ENCODE measurements around the gene RHOG.

Gene RHOG

DNA sequence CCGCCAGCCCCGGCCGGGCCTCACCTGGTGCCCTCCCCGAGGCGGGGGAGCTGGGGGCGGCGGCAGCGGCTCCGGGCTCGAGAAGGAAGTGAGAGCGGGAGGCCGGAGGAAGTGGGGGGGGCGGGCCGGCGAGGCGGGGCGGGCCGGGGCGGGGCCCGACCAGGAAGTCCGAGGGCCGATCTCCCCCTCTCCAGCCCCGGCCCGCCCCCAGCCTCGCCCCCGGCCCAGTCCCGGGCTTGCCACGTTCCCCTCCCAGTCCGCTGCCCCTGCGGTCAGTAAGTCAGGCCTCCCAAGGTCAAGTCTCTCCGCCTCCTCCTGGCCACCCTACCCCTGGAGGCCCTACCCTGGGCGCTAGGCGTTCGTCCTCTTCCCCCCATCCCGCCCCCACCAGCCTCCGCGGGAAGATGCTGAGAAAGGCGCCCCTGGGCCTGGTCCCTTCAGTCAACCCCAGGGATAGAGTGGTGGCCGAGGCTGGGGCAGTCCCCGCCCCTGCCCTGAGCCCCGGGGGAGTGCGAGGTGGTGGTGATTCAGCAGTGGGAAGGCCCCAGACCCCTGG, at the start of gene RHOG:
RHOG (minus strand) TSS at position 90 of the 556 bp plus-strand sequence. CDS start 12,821 bp downstream, outside the sequence.
- TF ChIP-seq, protein P1, sequence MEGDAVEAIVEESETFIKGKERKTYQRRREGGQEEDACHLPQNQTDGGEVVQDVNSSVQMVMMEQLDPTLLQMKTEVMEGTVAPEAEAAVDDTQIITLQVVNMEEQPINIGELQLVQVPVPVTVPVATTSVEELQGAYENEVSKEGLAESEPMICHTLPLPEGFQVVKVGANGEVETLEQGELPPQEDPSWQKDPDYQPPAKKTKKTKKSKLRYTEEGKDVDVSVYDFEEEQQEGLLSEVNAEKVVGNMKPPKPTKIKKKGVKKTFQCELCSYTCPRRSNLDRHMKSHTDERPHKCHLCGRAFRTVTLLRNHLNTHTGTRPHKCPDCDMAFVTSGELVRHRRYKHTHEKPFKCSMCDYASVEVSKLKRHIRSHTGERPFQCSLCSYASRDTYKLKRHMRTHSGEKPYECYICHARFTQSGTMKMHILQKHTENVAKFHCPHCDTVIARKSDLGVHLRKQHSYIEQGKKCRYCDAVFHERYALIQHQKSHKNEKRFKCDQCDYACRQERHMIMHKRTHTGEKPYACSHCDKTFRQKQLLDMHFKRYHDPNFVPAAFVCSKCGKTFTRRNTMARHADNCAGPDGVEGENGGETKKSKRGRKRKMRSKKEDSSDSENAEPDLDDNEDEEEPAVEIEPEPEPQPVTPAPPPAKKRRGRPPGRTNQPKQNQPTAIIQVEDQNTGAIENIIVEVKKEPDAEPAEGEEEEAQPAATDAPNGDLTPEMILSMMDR (IDR thresholded peaks at IDR 0.05; ENCODE audit: borderline replicate concordance, control extremely low read depth, extremely low read depth, insufficient read depth, missing control alignments) = no peak
- DNase-seq (ENCODE audit: low spot score) = peak; percentile 92
- in situ Hi-C loops (cut with MboI; ENCODE audit: low sequenced_read_pairs, unreplicated experiment) = loop anchor here (10.0 kb wide), 1 partner anchor 224 kb away; no protein-coding TSS in a partner anchor

DNA sequence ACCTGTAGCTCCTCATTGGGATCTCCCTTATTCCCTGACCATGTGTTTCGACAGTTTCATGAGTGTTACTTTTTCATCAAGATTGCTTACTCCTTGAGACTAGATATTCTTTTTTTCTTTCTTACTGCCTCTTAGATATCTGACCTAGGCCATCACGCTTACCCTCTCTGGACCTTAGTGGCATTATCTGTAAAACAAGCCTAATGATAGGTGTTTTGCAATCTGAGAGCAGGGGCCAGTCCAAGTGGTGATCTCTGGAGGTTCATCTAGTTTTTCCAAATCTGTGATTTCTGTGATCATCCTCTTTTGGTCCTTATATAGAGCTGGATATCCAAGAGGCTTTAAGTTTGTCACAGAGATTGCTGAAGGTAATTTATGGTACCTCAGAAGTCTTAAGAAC, 49.3 kb upstream of the RHOG start:
- TF ChIP-seq, protein P1 (IDR thresholded peaks at IDR 0.05; ENCODE audit: borderline replicate concordance, control extremely low read depth, extremely low read depth, insufficient read depth, missing control alignments) = no peak
- no peak for DNase-seq (ENCODE audit: low spot score)
- in situ Hi-C loops (cut with MboI; ENCODE audit: low sequenced_read_pairs, unreplicated experiment) = no loop called here

DNA sequence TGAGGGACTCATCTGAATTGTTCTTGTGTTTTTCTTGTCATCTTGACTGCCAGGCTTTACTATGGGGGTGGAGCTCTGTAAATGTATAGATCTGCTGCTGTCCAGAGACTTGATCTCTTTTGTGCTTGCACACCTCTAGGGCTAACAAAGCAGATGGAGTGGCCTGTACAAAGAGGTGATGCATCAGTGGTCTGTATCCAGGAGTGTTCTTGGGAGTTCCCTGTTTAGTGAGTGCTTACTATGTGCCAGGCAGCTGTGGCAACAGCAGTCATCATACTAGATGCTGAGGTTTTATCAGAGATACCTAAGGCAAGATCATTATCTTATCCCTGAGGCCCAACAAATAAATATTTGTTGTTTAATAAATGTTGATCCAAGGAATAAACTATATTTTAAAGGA, 48.1 kb upstream of the RHOG start:
- no peak for DNase-seq (ENCODE audit: low spot score)
- TF ChIP-seq, protein P1 (IDR thresholded peaks at IDR 0.05; ENCODE audit: borderline replicate concordance, control extremely low read depth, extremely low read depth, insufficient read depth, missing control alignments) = no peak
- in situ Hi-C loops (cut with MboI; ENCODE audit: low sequenced_read_pairs, unreplicated experiment) = no loop called here

DNA sequence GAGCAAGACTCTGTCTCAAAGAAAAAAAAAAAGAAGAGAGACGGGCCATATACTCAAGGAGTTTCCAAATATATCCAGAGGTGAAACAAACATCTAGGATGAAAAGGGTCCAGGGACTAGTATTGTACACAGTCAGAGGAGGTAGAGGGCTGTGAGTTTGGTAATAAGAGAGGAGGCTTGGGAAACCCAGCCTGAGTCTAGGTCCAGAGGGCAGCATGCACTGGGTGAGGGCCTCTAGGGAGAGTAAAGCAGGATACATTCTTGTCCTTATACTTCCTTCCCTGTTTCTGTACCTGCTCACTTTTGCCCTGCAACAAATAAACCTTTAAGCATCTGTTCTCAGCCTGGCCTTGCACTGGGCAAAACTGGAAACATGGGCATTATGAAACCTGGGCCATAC, 46.2 kb upstream of the RHOG start:
- TF ChIP-seq, protein P1 (IDR thresholded peaks at IDR 0.05; ENCODE audit: borderline replicate concordance, control extremely low read depth, extremely low read depth, insufficient read depth, missing control alignments) = no peak
- in situ Hi-C loops (cut with MboI; ENCODE audit: low sequenced_read_pairs, unreplicated experiment) = no loop called here
- DNase-seq (ENCODE audit: low spot score) = no peak

DNA sequence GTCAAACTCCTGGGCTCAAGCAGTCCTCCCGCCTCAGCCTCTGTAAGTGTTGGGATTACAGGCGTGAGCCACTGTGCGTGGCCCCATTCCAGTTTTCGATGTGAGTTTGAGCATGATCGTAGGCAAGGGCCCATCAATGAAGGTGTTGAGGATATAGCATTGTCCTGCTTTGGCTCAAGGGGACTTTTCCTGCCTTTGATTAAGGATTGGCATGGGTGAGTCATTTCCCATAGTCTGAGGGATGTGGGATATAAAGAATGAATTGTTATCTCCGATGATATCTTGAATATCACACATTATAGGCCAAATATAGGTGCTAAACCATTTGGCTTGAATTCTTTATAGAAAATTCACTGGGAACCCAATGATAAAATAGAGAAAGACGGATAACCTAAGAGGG, 45.1 kb upstream of the RHOG start:
- in situ Hi-C loops (cut with MboI; ENCODE audit: low sequenced_read_pairs, unreplicated experiment) = no loop called here
- DNase-seq (ENCODE audit: low spot score) = no peak
- TF ChIP-seq, protein P1 (IDR thresholded peaks at IDR 0.05; ENCODE audit: borderline replicate concordance, control extremely low read depth, extremely low read depth, insufficient read depth, missing control alignments) = no peak

DNA sequence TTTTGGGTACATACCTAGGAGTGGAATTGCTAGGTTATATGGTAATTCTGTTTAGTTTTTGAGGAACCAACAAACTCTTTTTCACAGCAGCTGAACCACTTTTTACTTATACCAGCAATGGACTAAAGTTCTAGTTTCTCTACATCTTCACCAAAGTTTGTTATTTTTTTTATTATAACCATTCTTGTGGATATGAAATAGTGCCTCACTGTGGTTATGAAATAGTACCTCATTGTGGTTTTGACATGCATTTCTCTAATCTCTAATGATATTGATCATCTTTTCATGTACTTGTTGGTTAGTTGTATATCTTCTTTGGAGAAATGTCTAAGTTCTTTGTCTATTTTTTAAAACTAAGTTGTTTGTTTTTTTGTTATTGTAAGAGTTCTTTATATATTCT, 41.9 kb upstream of the RHOG start:
- DNase-seq (ENCODE audit: low spot score) = no peak
- in situ Hi-C loops (cut with MboI; ENCODE audit: low sequenced_read_pairs, unreplicated experiment) = no loop called here
- TF ChIP-seq, protein P1 (IDR thresholded peaks at IDR 0.05; ENCODE audit: borderline replicate concordance, control extremely low read depth, extremely low read depth, insufficient read depth, missing control alignments) = no peak
